Activated CD8-positive, alpha-beta memory T cell treated with anti-CD3 and anti-CD28 coated beads, Interleukin-2, amount 50 U/mL, for 1 hour (primary cell): ENCODE measurements around the gene SMOC2.

ENCODE experiments used
- DNase-seq: peaks from one replicate; pipeline ENCODE4 v3.0.0-alpha.2; 2020; ENCODE audit errors: extremely low read depth

The SMOC2 gene

DNA sequence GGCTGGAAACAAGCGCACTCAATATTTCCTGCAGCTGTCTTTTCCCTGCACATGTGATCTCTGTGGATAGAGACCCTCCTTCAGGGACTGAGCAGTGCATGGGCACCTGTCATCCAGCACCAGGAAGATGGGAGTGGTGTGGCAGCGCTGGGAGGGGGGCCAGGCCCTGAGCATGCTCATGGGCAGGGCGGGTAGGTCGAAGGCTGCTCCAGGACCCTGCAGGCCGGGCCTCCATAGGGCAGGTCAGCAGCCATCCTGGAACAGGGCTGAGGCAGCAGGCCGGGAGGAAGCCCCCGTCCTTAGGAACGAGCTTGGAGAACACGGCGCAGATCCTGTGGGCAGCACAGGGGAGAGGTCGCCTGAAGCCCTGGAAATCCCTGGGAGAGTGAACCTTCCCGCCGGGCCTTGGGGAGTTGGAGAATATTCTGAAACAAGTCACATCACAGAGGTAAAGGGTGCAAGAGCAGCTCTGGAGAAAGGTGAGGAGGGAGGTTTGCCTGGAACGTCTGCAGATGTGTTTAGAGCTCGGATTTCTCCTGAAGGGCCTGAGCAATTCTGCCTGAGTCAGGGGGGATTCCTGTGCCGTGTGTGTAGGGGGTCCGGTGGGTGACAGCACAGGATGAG, 133.2 kb downstream of the SMOC2 start:
- no peak for DNase-seq

DNA sequence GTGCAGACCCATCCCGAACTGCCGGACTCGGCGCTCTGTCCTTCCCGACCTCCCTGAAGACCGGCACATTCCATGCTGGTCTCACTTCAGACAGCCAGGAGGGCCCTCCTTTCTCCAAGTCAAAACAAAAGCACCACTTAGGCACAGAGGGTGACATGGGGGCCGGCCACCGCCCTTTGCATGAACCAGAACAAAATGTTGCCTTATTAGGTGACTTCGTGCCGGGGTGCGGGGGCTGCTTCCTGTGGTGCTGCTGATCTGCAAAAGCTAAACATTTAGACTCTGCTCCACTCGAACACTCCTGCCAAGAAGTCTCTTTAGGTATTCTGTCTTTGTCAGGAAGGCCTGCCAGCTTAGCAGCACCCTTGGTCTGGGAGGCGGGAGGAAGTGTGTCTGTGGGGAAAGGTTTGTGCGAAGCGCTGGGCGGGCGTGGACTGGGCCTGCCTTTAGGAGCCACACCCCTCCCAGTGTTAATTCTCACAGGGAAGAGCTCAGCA, 133.8 kb downstream of the SMOC2 start:
- no peak for DNase-seq

- no peak for DNase-seq
Observed at GRCh38 chr6:168575346-168576098, 134.5 kb downstream of the SMOC2 start.

- DNase-seq: no peak
Observed at GRCh38 chr6:168576388-168576787, 135.4 kb downstream of the SMOC2 start.

- DNase-seq: no peak
Observed at GRCh38 chr6:168577496-168577895, 136.5 kb downstream of the SMOC2 start.

- no peak for DNase-seq
Observed at GRCh38 chr6:168578036-168578435, 137.1 kb downstream of the SMOC2 start.

GRCh38 chr6:168581236-168581635, 140.3 kb downstream of the SMOC2 start:
- no peak for DNase-seq

- DNase-seq: no peak
Observed at GRCh38 chr6:168581706-168582105, 140.7 kb downstream of the SMOC2 start.

- DNase-seq: no peak
Observed at GRCh38 chr6:168582571-168582981, 141.6 kb downstream of the SMOC2 start.

DNA sequence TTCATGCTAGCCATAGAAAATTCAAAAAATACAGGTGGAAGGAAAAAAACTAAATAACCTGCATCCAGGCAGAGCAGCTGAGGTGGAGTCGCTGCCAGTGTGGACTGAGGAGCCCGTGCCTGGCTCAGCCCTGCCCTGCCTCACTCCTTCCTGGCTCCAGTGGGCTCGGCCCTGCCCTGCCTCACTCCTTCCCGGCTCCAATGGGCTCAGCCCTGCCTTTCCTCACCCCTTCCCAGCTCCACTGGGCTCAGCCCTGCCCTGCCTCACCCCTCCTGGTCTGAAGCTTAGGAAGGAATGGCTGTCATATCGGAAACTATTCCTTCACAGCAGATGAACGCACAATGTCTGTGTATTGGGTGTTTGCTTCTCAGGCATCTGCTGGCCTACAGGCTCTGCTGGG, 142.1 kb downstream of the SMOC2 start:
- no peak for DNase-seq

- DNase-seq: no peak
Observed at GRCh38 chr6:168583821-168584220, 142.8 kb downstream of the SMOC2 start.

DNA sequence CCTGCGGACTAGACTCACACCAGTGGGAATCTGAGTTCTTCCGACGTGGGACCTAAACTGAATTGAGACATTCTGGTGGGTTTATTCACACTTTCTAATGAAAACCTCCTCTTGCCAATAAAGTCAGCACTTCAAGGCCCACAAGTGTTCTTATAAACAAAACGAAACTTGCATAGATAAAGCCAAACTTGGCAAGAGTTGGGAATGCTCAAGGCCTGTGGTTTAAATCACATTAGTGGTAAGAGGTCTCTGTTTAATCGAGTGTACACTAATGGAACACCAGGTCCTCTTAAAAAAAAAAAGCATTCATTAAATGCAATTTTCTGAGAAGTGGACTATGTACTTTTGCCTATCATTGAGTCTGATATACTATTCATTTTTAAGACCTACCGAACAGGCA, 143.3 kb downstream of the SMOC2 start:
- DNase-seq: no peak

GRCh38 chr6:168584671-168585070, 143.7 kb downstream of the SMOC2 start:
- DNase-seq: no peak

GRCh38 chr6:168585441-168585840, 144.5 kb downstream of the SMOC2 start:
- no peak for DNase-seq

GRCh38 chr6:168589275-168589674, 148.3 kb downstream of the SMOC2 start:
- DNase-seq: no peak

DNA sequence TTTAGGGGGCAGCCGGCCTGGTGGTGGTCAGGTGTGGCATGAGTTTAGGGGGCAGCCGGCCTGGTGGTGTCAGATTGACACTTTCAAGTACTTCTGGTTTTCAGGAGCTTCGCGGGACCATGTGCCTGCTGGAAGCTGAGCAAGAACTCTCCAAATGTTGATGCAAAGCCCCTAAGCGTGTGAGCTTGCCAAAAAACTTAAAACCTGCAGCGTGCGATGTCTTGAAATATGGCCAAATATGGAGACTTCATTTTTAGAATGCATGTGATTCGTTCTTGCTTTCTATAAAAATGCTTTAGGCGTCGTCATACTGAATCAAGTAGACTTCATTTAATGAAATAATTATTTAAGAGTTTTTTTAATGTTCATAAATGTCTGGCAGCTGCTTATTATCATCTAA, 149.4 kb downstream of the SMOC2 start:
- DNase-seq: no peak

- DNase-seq: no peak
Observed at GRCh38 chr6:168596344-168596743, 155.4 kb downstream of the SMOC2 start.

- DNase-seq: no peak
Observed at GRCh38 chr6:168597471-168597875, 156.5 kb downstream of the SMOC2 start.

GRCh38 chr6:168598251-168599117, 157.5 kb downstream of the SMOC2 start:
- no peak for DNase-seq

- DNase-seq: no peak
Observed at GRCh38 chr6:168599118-168599494, 158.1 kb downstream of the SMOC2 start.

- no peak for DNase-seq
Observed at GRCh38 chr6:168599769-168600330, 158.9 kb downstream of the SMOC2 start.

DNA sequence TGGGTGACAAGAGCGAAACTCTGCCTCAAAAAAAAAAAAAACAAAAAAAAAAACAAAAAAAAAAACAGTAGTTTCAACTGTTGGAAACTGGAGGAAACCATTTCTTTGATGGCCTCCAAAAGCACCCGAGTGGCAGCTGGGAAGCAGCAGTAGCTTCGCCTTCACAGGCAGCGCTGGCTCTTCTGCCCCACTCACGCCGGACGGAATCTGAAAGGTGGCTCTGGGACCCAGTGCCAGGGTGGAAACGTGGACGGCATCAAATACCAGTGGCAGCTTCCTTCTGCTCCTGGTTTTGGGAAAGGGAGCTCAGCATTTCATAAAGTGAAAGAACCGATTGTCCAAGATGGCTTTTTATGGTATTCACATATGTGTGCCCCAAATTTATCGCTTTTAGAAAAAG, 159.4 kb downstream of the SMOC2 start:
- DNase-seq: no peak
